HG03108 (cell line): ENCODE data around the gene ZSWIM4.

Source experiments
- ATAC-seq: cut with Tn5 transposase; IDR thresholded peaks from one replicate; pipeline ENCODE4 v1.9.1; 2021; ENCODE audit warnings: moderate library complexity; ENCODE audit not compliant: unreplicated experiment

The ZSWIM4 gene

DNA sequence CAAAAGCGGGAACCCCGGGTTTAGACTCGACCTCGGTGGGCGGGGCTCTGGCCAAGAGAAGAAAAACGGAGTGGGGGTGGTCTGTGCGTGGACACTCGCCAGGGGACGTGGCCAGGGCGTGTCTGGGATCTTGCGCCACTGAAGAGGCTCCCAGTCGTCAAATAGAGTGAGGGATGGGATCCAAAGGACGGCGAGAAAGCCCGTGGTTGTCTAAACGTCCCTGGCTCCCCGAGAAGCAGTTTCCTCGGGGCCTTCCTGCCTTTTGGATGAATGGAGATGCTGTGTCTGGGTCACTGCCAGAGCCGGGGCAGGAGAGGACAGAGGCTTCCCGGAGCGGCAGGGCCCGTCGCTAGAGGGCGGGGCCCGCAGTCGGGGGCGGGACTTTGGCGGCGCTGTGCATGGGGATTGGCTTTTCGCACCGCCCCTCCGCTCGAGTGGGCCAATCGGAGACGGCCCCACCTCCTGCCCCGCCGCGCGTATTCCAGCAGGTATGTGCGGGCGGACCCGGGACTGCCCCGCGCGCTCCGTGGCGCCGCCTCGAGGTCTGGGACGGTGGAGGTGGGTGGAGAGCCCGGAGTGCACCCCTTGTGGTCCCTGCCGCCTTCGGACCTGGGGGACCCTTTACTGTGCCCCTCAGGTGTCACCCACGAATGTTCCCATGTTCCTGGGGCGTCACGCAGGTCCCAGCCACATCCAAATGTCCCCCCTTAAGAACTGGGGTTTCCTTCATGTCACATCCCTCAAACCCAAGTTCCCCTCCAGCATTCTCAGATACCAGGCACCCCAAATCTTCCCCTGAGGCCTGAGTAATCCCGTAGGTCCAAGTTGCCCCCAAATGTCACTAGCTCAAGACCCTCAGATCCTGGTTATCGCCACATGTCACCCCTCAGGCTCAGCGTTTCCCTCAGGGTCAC lies 38.3 kb downstream of the ZSWIM4 start:
- peak; percentile 73 for ATAC-seq

DNA sequence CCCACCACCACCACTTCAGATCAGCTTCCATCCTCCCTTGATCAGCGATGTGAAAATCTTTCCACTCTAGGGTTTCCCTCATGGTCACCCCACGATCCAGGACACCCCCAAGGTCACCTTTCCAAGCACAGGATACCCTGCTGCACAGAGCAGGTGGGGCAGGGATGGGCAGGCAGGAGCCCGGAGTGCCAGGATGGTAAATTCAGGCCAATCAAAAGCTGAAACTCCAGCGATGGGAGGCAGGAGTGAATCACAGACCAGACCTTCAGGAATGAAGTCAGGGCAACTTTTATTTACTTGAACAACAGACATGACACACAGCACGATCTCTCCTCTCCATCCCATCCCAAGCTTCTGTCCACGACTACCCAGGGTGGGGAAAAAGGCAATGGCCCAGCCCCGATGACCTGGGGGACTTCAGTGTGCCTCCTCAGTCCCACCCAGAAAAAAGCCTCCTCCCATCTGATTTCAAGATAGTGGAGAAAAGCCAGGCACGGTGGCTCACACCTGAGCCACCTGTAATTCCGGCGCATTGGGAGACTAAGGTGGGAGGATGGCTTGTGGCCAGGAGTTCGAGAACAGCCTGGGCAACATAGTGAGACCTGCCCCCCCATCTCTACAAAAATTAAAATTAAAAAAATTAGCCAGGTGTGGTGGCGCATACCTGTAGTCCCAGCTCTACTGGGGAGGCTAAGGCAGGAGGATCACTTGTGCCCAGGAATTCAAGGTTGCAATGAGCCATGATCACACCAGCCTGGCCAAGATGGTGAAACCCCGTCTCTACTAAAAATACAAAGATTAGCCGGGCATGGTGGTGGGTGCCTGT lies 39.2 kb downstream of the ZSWIM4 start:
- no peak for ATAC-seq

GRCh38 chr19:13835791-13836723 lies 40.8 kb downstream of the ZSWIM4 start:
- no peak for ATAC-seq

DNA sequence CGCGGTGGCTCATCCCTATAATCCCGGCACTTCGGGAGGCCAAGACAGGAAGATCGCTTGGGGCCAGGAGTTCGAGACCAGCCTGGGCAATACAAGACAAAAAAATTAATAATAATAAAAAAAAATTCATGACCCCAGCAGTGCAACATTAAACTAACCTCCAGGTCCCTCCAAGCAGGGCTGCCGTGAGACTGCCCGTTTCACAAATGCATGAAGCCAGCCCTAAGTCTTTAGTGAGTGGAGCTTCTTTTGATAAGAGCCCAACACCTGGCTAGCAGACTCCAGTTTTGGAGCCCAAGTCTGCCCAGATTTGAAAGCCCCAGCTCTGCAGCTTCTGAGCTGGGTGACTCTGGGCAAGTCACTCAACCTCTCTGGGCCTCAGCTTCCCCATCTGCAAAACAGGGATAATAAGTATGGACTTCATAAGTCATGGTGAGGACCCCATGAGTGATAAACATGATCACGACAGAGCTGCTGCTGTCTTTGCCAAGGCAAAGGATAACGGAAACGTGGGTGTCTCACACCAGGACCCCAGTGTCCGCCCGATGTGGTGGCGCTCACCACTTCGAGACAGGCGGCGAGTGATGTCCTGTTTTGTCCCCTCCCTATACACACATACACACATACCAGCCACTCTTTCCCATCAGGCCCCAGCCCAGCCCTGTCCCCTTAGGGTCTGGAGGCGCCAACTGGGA lies 43.3 kb downstream of the ZSWIM4 start:
- ATAC-seq = no peak

DNA sequence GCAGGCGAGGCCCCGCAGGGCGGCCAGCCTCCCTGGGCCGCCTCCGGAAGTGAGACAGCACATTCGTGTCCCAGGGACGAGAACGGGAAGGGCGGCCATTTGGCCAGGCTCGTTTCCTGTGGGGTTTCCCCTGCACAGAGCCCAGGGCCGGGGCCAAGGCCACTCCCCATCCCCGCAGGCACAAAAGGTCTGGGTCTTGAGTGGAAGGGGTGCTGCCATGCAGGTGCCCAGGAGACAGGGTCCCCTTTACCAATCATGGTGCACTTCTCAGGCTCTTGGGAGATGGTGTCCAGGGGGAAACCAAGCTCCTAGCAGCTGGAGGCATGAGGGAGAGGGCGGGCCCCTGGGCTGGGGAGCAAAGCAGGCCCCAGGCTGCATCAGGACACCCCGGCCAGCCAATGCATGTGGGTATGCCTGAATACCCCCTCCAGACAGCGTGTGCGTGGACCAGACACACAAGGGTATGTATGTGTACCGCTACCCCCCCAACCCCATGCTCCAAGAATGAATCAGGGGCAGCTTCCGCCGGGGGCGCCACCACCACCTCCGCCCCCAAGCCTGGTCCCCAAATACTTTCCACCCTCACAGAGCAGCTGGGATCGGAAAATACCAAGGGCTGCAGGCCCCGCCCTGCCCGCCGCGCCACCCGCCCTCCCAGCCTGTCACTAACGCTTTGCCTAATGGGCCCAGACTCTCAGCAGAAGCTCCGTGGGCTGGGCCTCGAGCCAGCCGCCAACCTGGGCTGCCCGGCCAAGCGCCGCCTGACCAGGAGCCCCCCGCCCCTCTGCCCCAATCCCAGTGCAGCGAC lies 44.1 kb downstream of the ZSWIM4 start:
- ATAC-seq = peak; percentile 35

- no peak for ATAC-seq
These were observed 44.7 kb downstream of the ZSWIM4 start for GRCh38 chr19:13839938-13840304.

DNA sequence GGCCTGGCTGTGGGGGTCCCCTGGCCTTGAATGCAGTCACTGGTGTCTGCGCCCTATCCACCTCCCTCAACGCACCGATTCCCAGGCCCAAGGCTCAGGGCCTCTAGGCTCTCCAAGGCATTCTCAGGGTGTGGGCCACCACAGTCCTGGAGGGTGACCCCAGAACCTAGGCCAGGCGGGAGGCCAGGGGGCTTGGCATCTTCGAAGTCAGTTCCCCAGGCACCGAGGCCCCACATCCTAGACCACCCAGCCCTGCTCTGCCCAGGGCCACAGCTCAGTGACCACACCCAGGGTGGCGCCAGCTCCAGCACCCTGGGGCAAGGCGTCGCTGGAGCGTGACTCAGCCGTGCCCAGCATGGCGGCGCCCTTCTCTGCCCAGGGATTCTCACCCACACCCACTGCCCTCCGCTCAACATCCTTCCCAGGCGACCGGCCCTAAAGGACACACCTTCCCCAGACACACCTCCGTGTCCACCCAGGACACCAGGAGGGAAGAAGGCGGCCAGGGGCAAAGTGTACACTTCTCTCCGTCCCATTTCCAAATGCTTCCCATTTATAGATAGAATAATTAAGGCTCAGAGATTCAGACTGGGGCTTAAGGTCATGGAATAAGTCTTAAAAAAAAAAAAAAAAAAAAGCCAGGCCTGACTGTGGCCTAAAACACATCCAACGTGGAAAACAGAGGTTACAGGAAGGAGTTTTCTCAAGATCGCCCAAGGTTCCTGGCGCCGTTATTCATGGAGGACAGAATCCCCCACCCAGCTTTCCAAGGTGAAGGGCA lies 45.3 kb downstream of the ZSWIM4 start:
- no peak for ATAC-seq

DNA sequence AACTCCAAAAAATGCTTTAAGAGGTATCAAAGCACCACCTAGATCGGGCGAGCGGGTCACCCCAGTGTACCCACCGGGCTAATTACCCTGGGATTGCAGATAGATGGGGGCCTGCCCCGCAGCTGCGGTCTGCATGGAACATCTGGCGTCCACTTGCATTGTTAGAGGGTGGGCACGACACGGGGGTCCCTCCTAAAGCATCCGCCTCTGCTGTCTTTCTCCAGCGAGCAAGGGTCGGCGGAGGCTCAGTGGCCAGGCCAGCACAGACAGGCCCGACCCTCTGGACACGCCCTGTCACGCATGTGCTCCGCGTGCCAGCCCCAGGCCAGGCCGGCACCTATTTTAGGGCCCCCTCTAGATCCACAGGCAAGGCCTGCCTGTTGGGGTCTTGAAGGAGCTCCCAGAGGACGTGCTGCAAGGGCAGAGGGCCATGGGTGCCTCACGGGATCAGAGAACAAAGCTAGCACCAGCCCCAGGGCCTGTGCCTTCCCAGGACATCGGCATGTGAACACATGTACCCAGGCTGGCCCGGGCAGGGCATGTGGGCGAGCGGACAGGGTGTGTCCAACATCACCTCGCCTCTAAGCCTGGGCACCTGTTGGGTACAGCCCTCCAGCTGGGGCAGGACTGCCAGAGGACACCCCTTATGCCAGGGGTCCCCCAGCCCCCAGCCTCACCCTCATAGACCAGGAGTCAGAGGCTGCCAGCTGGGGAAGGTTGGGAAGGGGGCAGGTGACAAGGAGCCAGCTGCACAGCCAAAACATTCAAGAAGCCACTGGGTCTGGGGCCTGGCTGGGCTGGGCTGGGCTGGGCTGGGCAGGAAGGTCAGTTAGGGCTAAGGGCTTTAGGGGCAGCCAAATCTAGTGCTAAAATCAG lies 46.1 kb downstream of the ZSWIM4 start:
- ATAC-seq = no peak

DNA sequence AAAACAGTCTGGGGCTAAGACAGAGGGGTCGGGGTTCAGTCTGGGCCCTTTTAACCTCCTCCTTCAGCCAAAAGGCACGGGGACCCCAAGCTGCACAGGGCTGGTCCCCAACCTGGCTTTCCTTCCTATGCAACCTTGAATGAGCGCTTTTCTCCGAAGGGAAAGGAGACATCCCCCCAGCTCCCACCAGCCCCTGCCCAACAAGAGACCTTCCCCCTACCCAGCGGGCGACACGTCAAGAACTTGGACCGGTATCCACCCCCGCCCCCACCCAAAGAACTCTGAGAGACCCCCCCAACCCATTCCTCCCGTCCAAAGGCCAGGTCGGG lies 46.7 kb downstream of the ZSWIM4 start:
- no peak for ATAC-seq

DNA sequence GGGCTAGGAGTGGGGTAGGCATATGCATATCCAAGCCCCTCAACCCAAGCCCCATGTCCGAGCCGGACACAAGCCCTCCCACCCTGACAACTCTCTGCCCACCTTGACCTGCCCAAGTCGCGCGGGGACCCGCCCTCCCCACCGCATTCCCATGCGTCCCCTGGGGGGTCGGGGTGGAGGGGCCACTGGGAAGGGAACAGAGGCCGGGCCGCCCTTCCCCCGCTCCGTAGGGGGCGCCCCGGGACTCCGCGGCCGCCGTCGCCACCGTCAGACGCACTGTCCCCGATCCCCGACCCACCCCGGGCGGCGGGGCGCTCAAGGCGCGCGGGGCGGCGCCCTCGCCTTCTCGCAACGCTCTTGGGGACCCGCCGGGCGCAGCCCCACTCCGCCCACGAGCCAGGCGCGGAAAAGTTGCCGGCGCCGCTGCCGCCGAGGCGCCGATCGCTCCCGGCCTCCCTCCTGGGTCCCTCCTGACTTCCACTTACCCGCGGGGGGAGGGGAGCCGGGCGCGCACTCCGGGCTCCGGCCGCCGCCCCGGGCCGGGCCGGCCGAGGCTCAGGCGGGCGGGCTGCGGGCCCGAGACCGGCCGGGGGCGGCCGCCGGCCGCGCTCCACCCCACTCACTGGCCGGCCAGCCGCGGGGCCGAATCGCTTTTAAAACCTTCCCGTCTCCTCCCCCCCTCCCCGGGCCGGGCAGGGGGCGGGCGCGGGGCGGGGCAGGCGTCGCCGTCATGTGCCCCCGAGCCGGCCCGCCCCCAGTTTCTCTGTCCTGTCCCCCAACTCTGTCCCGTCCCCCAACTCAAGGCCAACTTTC lies 47.3 kb downstream of the ZSWIM4 start:
- no peak for ATAC-seq

DNA sequence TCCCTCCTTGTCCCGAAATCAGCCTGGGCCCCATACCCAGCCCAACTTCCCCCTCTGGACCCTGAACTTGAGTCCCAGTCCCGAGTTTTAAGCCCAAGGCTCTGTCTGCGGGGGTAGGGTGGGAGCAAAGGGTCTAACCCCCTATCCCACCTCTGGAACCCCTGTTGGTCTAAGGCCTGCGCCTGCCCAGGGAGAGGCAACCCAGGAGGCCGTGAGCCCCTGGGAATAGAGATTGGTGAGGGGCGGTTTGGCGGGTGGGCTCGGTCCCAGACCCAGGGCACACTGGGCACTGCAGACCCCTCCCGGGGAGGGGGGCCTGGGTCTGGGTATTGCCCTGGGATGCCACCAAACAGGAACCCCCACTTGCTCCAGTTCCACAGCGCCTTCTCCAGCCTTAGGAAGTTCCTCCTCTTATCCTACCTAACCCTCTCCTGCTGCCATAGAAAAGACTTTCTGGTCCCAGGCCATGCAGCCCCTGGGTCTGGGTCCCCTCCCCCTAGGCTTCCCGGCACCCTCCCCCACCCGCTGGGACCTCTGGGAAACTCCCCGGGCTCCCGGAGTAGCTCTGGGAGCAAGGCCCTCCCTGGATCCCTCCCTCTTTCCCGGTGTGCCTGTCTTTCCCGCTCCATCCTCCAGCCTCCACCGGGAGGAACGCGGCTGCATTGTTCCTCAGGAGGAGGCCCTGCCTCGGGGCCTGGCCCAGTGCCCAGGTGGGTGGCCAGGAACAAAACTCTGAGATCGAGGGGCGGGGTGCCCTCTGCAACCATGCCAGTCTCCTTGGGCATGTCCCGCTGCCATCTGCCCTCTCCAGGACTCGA lies 48.1 kb downstream of the ZSWIM4 start:
- no peak for ATAC-seq

- no peak for ATAC-seq
These were observed 48.9 kb downstream of the ZSWIM4 start for GRCh38 chr19:13844130-13844631.

DNA sequence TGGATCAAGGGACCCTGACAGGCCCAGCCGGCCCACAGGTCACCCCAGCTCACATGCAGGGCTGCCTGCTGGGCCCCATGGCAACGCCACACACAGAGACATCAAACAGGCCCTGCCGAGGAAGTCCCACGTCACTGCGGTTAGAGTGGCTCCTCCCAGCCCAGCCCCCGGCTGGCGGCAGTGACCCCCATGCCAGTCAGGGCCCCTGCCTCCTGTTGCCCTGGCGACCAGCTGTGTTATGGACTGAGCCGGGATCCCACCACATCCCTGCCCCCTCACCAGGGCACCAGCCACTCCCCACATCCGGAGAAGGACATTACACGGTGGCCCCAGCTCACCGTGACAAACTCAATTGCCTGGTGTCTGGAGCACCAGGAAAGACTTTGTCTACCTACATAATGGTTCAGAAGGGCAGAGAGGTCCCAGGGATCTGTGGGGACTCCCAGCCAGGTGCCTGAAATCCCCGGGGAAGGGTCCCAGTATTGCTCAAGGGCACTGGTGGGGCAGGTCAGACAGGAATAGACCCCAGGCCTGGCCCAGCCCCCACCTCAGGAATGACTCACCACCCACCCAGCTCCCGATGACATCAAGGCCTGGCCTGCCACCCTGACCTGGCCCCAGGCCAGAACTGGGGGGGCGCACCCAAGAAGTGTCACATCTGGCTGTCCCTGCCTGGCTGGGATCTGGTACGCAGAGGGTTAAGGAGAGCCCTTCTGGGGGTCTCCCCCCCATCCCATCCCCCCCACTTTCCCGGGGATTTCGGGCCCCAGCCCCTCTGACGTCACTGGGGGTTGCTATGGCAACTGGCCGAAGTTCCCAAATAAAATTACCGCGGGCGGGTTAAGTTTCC lies 51.5 kb downstream of the ZSWIM4 start:
- ATAC-seq = peak; percentile 36

DNA sequence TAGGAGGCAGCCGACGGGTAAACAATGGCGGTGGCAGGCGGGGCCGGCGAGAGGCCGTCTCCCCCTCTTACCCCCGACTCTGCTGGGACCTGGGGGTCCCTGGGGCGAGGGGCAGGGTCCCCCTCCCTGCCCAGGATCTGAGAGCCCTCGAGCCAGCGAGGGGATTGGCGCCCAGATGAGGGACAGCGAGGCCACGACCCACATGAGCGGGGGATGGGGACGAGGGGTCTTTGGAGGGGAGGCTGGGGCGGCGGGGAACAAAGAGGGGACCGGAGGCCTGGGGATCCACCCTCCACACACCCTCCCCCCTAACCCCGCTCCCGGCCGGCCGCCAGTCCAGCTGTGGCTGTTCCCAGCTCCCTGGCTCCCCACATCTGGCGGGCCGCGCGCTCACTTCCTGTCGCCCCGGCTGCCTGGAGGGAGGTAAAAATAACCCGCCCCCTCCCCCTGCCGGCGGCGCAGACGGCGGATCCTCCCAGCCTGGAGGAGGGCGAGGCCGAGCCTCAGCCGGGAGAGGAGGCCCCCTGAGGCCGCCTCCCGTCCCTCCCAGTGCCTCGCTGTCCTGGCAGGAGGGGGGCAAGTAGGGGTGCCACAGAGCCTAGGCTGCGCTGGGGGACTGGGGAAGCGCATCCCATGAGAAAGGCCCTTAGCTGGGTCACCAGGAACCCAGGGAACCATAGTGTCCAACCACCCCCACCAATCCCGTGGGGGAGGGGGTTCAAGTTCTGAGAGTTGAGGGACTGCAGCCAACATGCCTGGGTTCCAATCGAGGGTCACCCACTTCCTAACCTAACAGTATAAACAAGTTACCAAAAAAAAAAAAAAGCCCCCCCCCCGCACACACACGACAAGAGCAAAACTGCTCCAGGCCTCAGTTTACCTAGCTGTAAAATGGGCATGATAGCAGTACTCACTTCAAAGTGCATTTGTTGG lies 52.4 kb downstream of the ZSWIM4 start:
- ATAC-seq = peak; percentile 18
